HEK293 (cell line): ENCODE measurements around the gene TLCD2.

ENCODE experiments used
- BCL11B ChIP-seq: fragments of 450-650 bp; formaldehyde crosslinking; IDR thresholded peaks from 2 replicates; pipeline ENCODE4 v1.5.1; 2016; ENCODE audit warnings: low read depth, missing biosample characterization, missing genetic modification characterization
- KLF1 ChIP-seq: fragments of 450-650 bp; formaldehyde crosslinking; IDR thresholded peaks from 2 replicates; pipeline ENCODE4 v1.5.1; 2016; ENCODE audit warnings: missing biosample characterization, missing genetic modification characterization
- KLF7 ChIP-seq: fragments of 450-650 bp; formaldehyde crosslinking; IDR thresholded peaks from 2 replicates; pipeline ENCODE4 v1.5.1; 2016; ENCODE audit warnings: missing biosample characterization, missing genetic modification characterization, borderline replicate concordance
- REST ChIP-seq: fragments of 450-650 bp; formaldehyde crosslinking; IDR thresholded peaks from 2 replicates; pipeline ENCODE4 v1.5.1; 2016; ENCODE audit warnings: missing biosample characterization, missing genetic modification characterization
- SP2 ChIP-seq: fragments of 450-650 bp; formaldehyde crosslinking; IDR thresholded peaks from 2 replicates; pipeline ENCODE4 v1.5.1; 2016; ENCODE audit warnings: missing biosample characterization, missing genetic modification characterization
- WT1 ChIP-seq: fragments of 450-650 bp; formaldehyde crosslinking; IDR thresholded peaks from 2 replicates; pipeline ENCODE4 v1.5.1; 2016; ENCODE audit warnings: missing biosample characterization, missing genetic modification characterization
- ZEB2 ChIP-seq: fragments of 450-650 bp; formaldehyde crosslinking; IDR thresholded peaks from 2 replicates; pipeline ENCODE4 v1.5.1; 2016; ENCODE audit warnings: missing biosample characterization, missing genetic modification characterization
- ZNF132 ChIP-seq: fragments of 450-650 bp; formaldehyde crosslinking; IDR thresholded peaks from 2 replicates; pipeline ENCODE4 v1.5.1; 2017; ENCODE audit warnings: missing biosample characterization, missing genetic modification characterization, borderline replicate concordance
- ZNF133 ChIP-seq: fragments of 450-650 bp; formaldehyde crosslinking; IDR thresholded peaks from 2 replicates; pipeline ENCODE4 v1.5.1; 2016; ENCODE audit warnings: missing biosample characterization, missing genetic modification characterization
- ZNF16 ChIP-seq: fragments of 450-650 bp; formaldehyde crosslinking; IDR thresholded peaks from 2 replicates; pipeline ENCODE4 v1.5.1; 2016; ENCODE audit warnings: low read depth, missing biosample characterization, missing genetic modification characterization
- ZNF184 ChIP-seq: fragments of 450-650 bp; IDR thresholded peaks from 2 replicates; pipeline ENCODE4 v1.5.1; 2018; ENCODE audit warnings: missing biosample characterization, mild to moderate bottlenecking, missing genetic modification characterization
- ZNF19 ChIP-seq: fragments of 450-650 bp; formaldehyde crosslinking; IDR thresholded peaks from 2 replicates; pipeline ENCODE4; 2016; ENCODE audit warnings: missing biosample characterization, missing genetic modification characterization, low read depth
- ZNF2 ChIP-seq: fragments of 450-650 bp; formaldehyde crosslinking; IDR thresholded peaks from 2 replicates; pipeline ENCODE4 v1.5.1; 2016; ENCODE audit warnings: missing biosample characterization, missing genetic modification characterization
- ZNF221 ChIP-seq: fragments of 450-650 bp; formaldehyde crosslinking; IDR thresholded peaks from 2 replicates; pipeline ENCODE4 v1.5.1; 2017; ENCODE audit warnings: missing biosample characterization, missing genetic modification characterization, borderline replicate concordance
- ZNF311 ChIP-seq: fragments of 450-650 bp; formaldehyde crosslinking; IDR thresholded peaks from 2 replicates; pipeline ENCODE4 v1.5.1; 2017; ENCODE audit warnings: missing biosample characterization, missing genetic modification characterization, borderline replicate concordance
- ZNF449 ChIP-seq: fragments of 450-650 bp; formaldehyde crosslinking; IDR thresholded peaks from 2 replicates; pipeline ENCODE4 v1.5.1; 2017; ENCODE audit warnings: missing biosample characterization, mild to moderate bottlenecking, missing genetic modification characterization, moderate library complexity
- ZNF518A ChIP-seq: fragments of 450-650 bp; formaldehyde crosslinking; conservative IDR thresholded peaks from 2 replicates; pipeline ENCODE4 v1.5.1; 2016; ENCODE audit warnings: low read depth, missing biosample characterization, missing genetic modification characterization
- ZNF560 ChIP-seq: fragments of 450-650 bp; formaldehyde crosslinking; IDR thresholded peaks from 2 replicates; pipeline ENCODE4 v1.5.1; 2017; ENCODE audit warnings: missing biosample characterization, missing genetic modification characterization, borderline replicate concordance
- ZSCAN18 ChIP-seq: fragments of 450-650 bp; formaldehyde crosslinking; IDR thresholded peaks from 2 replicates; pipeline ENCODE4 v1.5.1; 2016; ENCODE audit warnings: missing biosample characterization, missing genetic modification characterization
- TF ChIP-seq, protein P1 (sequence below): fragments of 450-650 bp; IDR thresholded peaks from 2 replicates; pipeline ENCODE4 v1.5.1; 2018; ENCODE audit warnings: missing biosample characterization, mild to moderate bottlenecking, missing genetic modification characterization
- TF ChIP-seq, protein P2 (sequence below): fragments of 450-650 bp; formaldehyde crosslinking; IDR thresholded peaks from 2 replicates; pipeline ENCODE4 v1.5.1; 2016; ENCODE audit warnings: missing biosample characterization, missing genetic modification characterization

The TLCD2 gene

DNA sequence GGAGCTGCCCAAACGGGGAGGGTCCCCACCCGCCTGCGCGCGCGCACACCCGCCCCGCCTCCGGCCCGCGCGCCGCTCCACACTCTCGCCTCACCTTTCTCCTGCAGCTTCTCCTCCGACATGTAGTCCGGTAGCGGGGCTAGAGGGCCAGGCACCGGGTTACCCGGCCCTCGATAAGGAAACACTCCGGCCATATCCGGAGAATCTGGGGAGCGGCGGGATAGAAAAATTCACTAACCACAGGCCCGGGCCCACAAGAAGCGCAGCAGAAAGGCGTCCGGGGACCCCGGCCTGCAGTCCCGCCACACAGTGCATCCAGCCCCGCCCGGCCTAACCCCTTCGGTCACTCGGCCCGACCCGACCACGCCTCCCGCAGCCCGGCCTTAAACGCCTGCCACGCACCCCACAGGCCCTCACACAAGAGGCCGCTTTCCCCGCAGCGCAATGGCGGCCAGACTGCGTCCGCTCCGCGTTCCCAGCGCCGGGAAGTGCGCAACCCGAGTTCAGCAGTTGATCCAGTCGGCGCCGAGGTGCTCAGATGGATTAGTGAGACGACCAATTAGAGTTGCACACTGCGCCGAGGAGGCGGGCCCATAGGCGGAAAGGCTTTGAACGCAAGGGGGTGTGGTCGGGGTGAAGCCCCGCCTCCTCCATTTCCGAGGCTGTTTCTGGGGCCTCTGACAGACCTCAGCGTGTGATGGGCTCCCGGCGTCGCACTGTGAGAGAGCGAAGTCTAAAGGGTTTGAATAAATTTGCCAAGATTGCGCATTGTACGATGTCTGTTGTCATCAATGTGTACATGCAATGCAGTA, 25.6 kb downstream of the TLCD2 start, which contains the start of gene PRPF8 (continued):
- TF ChIP-seq REST (no peak), ZNF2 (tag by site-specific recombination) (peak; percentile 55; the same call in 1 of the 2 replicates), KLF1 (tag by site-specific recombination) (peak; percentile 57), ZNF19 (tag by site-specific recombination) (no peak), ZNF133 (tag by site-specific recombination) (no peak), ZNF449 (tag by site-specific recombination) (no peak), ZEB2 (tag by site-specific recombination) (0 out of 2 replicates have a peak, but pooled peaks have one; percentile 28), ZNF16 (tag by site-specific recombination) (no peak), BCL11B (no peak), ZNF132 (no peak), ZNF221 (tag by site-specific recombination) (no peak), ZNF311 (no peak), ZNF184 (tag by site-specific recombination) (no peak), ZNF560 (tag by site-specific recombination) (no peak), SP2 (tag by site-specific recombination) (peak; percentile 97), ZSCAN18 (no peak), KLF7 (tag by site-specific recombination) (peak; percentile 49; the same call in 1 of the 2 replicates), WT1 (tag by site-specific recombination) (no peak), ZNF518A (tag by site-specific recombination) (no peak; the same call in 1 of the 2 replicates)
- TF ChIP-seq, protein P1, sequence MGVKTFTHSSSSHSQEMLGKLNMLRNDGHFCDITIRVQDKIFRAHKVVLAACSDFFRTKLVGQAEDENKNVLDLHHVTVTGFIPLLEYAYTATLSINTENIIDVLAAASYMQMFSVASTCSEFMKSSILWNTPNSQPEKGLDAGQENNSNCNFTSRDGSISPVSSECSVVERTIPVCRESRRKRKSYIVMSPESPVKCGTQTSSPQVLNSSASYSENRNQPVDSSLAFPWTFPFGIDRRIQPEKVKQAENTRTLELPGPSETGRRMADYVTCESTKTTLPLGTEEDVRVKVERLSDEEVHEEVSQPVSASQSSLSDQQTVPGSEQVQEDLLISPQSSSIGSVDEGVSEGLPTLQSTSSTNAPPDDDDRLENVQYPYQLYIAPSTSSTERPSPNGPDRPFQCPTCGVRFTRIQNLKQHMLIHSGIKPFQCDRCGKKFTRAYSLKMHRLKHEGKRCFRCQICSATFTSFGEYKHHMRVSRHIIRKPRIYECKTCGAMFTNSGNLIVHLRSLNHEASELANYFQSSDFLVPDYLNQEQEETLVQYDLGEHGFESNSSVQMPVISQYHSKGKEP (tag by site-specific recombination) = no peak
- TF ChIP-seq, protein P2, sequence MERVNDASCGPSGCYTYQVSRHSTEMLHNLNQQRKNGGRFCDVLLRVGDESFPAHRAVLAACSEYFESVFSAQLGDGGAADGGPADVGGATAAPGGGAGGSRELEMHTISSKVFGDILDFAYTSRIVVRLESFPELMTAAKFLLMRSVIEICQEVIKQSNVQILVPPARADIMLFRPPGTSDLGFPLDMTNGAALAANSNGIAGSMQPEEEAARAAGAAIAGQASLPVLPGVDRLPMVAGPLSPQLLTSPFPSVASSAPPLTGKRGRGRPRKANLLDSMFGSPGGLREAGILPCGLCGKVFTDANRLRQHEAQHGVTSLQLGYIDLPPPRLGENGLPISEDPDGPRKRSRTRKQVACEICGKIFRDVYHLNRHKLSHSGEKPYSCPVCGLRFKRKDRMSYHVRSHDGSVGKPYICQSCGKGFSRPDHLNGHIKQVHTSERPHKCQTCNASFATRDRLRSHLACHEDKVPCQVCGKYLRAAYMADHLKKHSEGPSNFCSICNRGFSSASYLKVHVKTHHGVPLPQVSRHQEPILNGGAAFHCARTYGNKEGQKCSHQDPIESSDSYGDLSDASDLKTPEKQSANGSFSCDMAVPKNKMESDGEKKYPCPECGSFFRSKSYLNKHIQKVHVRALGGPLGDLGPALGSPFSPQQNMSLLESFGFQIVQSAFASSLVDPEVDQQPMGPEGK (tag by site-specific recombination) = peak; percentile 41; the same call in 1 of the 2 replicates
